ENCODE measurements around the gene SMARCD2.

SMARCD2 gene

DNA sequence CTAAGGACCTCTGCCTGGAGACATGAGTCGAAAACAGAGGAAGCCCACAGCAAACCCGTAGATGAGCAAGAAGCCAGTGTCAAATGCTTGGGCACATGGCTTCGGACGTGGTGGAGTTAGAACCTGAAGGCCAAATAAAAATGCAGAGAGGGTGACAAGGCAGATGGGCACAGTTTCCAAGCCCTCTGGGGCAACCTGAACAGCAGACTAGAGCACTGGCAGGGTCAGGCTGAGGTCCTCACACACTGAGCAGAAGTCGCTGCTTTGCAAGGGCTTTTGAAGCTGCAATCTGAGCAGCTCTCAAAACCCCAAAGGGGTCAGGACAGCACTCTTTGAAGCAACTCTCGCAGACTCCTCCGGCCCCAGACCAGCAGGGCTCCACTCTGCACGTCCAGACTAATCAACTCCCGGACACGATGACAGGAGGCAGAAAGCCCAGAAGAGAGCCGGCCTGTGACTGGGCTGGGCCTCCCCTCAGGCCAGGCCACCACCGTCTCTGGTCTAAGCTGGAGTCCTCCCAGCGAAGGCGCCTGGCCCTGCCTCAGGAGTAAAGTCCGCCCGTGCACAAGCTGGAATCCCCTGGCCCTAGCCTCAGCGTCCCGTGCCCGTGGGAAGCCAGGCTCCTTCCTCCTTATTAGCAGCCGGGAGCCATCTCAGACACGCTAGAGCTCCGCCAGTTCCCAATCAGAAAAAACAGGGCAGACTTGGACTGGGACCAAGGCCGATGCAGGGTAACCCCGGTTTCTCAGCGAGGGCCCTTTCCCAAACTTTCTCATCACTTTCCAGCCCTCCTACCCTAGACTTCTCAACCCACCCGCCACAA lies 924 bp downstream of the SMARCD2 start:
- peak; percentile 49 for DNase-seq (ENCODE audit: low read depth)
- H3K4me3 ChIP-seq (ENCODE audit: low read depth, low read length) = peak overlapping the region; percentile 78
- TF ChIP-seq, protein P1, sequence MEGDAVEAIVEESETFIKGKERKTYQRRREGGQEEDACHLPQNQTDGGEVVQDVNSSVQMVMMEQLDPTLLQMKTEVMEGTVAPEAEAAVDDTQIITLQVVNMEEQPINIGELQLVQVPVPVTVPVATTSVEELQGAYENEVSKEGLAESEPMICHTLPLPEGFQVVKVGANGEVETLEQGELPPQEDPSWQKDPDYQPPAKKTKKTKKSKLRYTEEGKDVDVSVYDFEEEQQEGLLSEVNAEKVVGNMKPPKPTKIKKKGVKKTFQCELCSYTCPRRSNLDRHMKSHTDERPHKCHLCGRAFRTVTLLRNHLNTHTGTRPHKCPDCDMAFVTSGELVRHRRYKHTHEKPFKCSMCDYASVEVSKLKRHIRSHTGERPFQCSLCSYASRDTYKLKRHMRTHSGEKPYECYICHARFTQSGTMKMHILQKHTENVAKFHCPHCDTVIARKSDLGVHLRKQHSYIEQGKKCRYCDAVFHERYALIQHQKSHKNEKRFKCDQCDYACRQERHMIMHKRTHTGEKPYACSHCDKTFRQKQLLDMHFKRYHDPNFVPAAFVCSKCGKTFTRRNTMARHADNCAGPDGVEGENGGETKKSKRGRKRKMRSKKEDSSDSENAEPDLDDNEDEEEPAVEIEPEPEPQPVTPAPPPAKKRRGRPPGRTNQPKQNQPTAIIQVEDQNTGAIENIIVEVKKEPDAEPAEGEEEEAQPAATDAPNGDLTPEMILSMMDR (IDR thresholded peaks at IDR 0.05; ENCODE audit: insufficient read depth, low read depth, low read length, missing control alignments) = no peak

DNA sequence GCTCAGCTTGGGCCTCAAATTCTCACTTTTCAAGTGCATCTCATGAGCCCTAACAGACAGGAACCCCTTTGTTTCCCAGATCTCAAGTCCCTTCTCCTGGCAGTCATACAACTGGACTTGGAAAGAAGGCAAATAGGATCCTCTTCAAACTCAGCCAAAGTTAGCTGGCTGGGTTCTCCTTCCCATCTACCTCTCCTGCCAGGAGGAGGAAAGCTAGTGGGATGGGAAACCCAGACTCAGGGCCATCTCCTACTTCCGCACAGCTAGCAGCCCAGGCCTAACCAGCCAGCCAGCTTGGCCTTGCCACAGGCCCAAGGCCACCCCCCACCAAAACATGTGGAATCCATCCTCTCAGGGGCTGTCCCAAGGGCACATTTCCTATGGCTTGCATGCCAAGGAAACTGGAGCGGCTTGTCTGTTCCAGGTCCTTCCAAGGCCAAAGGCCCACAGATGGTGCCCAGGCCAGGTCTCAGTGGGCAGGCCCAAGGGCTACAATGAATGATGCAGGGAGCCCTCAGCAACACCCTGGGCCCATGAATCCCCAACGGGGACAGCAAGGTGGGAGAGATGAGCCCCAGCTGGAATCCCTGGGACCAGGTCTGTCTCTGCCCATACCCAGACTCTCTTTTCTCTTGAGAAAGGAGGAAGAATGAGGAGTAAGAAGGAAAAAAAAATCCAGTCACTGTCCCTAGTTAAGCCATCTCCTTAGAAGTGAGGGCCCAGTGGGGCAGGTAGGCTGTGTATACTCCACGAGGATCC lies 1.7 kb downstream of the SMARCD2 start:
- H3K4me3 ChIP-seq (ENCODE audit: low read depth, low read length) = peak overlapping the region; percentile 78
- DNase-seq (ENCODE audit: low read depth) = no peak
- TF ChIP-seq, protein P1 (IDR thresholded peaks at IDR 0.05; ENCODE audit: insufficient read depth, low read depth, low read length, missing control alignments) = no peak

DNA sequence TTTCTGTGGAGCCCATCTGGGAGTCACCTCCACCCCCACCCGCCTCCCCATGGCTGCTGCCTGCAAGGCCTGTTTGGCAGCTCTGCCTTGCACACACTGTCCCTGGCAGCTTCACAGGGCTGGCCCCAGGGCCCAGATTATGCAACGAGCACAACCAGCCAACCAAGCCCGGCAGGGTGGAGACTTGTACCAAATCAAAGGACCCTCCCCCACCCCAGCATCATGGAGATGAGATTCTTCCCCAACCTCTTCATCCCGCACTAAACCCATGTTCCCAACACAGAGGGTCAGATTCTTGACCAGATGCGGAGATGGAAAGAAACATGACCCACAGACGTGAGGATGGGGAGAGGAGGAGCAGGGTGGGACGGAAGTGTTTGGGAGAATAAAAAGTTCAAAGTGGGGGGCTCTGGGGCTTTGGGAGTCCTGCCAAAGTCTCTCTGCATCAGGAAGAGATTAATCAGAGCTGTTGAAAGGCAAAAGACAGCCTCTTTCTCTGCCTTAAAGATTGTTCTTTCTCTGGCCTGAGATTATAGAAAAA lies 3.8 kb downstream of the SMARCD2 start:
- no peak overlapping the region for H3K4me3 ChIP-seq (ENCODE audit: low read depth, low read length)
- DNase-seq (ENCODE audit: low read depth) = no peak
- TF ChIP-seq, protein P1 (IDR thresholded peaks at IDR 0.05; ENCODE audit: insufficient read depth, low read depth, low read length, missing control alignments) = no peak

DNA sequence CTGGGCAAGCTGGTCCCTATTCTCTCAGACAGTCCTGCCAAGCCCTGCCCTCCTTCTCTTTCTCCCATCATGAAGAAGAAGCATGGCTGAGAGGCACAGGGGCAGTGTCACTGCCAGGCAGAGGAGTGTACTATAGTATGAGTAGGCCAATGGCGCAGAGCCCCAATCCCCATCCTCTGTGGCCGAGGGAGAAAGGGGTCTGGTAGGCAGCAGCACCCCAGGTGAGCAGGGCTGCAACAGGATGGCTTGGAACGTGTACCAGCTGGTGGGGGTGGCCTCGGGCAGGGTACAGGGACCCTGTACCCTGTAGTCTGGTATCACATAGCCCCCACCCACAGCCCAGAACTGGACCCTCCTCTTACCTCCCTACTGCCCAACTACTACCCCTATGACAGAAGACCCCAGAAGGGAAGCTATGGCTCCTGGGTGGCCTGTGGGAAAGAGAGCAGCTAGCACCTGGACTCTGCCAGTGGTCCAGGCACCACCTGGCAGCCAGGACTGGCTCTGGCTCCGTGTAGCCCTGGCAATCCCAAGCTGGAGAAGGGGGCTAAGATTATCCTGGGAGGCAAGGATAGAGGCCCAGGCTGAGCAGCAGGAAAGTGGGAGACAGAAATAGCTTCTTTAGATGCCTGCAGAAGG lies 4.4 kb downstream of the SMARCD2 start:
- no peak overlapping the region for H3K4me3 ChIP-seq (ENCODE audit: low read depth, low read length)
- DNase-seq (ENCODE audit: low read depth) = no peak
- TF ChIP-seq, protein P1 (IDR thresholded peaks at IDR 0.05; ENCODE audit: insufficient read depth, low read depth, low read length, missing control alignments) = no peak

DNA sequence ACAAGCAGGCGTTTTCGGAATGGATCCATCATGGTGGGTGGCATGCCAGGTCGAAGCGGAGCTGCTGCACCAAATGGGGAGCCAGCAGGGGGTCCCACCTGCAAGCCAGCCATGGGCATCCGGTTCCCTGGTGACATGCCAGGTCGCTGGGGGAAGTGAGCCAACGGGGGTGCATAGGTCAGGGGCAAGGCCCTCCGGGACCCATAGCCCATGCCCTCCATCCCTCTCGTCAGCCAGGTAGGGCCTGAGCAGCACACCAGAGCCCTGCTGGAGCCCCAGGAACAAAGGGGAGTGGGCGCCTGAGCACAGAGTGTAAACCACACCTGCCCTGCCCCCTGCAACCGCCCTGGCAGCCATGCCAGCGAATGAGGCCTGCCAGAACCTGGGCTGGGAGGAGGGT lies 5.0 kb downstream of the SMARCD2 start:
- H3K4me3 ChIP-seq (ENCODE audit: low read depth, low read length) = no peak overlapping the region
- TF ChIP-seq, protein P1 (IDR thresholded peaks at IDR 0.05; ENCODE audit: insufficient read depth, low read depth, low read length, missing control alignments) = no peak
- DNase-seq (ENCODE audit: low read depth) = no peak

DNA sequence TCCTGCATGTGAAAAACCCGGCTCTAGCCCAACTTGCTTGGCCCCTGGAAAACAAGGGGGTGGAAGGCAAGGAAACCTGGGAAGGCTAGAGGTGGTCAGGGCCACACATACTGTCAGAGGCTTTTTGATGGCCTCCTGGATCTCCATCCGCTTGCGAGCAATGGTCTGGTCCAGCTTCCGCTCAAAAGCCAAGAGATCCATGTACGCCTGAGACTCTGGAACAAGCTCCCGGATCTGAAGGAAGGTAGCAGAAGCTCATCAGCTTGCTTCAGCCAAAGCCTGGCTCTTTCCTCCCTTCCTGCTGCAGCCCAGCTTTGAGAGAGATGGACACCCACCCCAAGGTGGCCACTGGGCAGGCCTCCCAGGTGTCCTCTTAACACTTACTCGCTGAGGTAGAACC lies 5.7 kb downstream of the SMARCD2 start:
- TF ChIP-seq, protein P1 (IDR thresholded peaks at IDR 0.05; ENCODE audit: insufficient read depth, low read depth, low read length, missing control alignments) = no peak
- no peak for DNase-seq (ENCODE audit: low read depth)
- H3K4me3 ChIP-seq (ENCODE audit: low read depth, low read length) = no peak overlapping the region

All from GM12865 (cell line).